GM18507 (cell line): ENCODE results near the gene AIRE.
"Not testable (repeated sequence)": the region's sequence is repeated elsewhere in the genome, so short reads cannot be mapped to it uniquely, and the experiment has no call there.

Experiments
- DNase-seq: peaks from one replicate; pipeline ENCODE4 v3.0.0; 2011; ENCODE audit warnings: low read depth; ENCODE audit not compliant: insufficient read length; ENCODE audit errors: extremely low spot score
- FAIRE-seq: peaks from 2 replicates; lab custom pipeline; 2011; peaks lifted over from hg19 to GRCh38; lab: Jason Lieb, UNC

The AIRE gene

GRCh38 chr21:44285138-44285992 lies at the start of gene AIRE:
TSS of gene AIRE (plus strand) at chr21:44285876. CDS start at chr21:44286007, 131 bp downstream.
- FAIRE-seq, result no peak

GRCh38 chr21:44240353-44240752 lies 45.3 kb upstream of the AIRE start:
- DNase-seq, FAIRE-seq: not testable (repeated sequence)

More at GRCh38 chr21:44285138-44285992, at the start of gene AIRE:
- DNase-seq, result no peak

- peak; percentile 64 for FAIRE-seq
- DNase-seq, result not testable (repeated sequence)
Measured at GRCh38 chr21:44240842-44241241, 44.8 kb upstream of the AIRE start, which contains the start of gene ICOSLG. TSS of gene ICOSLG (minus strand) at chr21:44240943. CDS start at chr21:44240817, 126 bp downstream.

- not testable (repeated sequence) for DNase-seq
- FAIRE-seq, result peak; percentile 90
Measured at GRCh38 chr21:44241281-44241680, 44.4 kb upstream of the AIRE start.

- FAIRE-seq, result peak; percentile 100
Measured at GRCh38 chr21:44243980-44244379, 41.7 kb upstream of the AIRE start.

GRCh38 chr21:44247904-44248303 lies 37.8 kb upstream of the AIRE start:
- DNase-seq, result not testable (repeated sequence)
- FAIRE-seq, result peak; percentile 82

More at GRCh38 chr21:44243980-44244379, 41.7 kb upstream of the AIRE start:
- DNase-seq, result not testable (repeated sequence)

- FAIRE-seq, DNase-seq: not testable (repeated sequence)
Measured at GRCh38 chr21:44249204-44250037, 36.3 kb upstream of the AIRE start.

- DNase-seq (no peak), FAIRE-seq (no peak)
Measured at GRCh38 chr21:44253832-44254710, 31.6 kb upstream of the AIRE start.

- no peak for FAIRE-seq
- DNase-seq, result no peak
Measured at GRCh38 chr21:44255511-44255981, 30.1 kb upstream of the AIRE start.

- no peak for FAIRE-seq
- no peak for DNase-seq
Measured at GRCh38 chr21:44258056-44258725, 27.5 kb upstream of the AIRE start.

GRCh38 chr21:44259082-44259705 lies 26.5 kb upstream of the AIRE start:
- no peak for FAIRE-seq
- no peak for DNase-seq

- DNase-seq (no peak), FAIRE-seq (no peak)
Measured at GRCh38 chr21:44260066-44260465, 25.6 kb upstream of the AIRE start.

GRCh38 chr21:44260791-44261631 lies 24.7 kb upstream of the AIRE start:
- no peak for FAIRE-seq
- DNase-seq, result no peak

GRCh38 chr21:44261675-44262295 lies 23.9 kb upstream of the AIRE start, which contains the start of gene DNMT3L:
TSS of gene DNMT3L (minus strand) at chr21:44261897. CDS start at chr21:44261259, 638 bp downstream.
- FAIRE-seq (no peak), DNase-seq (no peak)

- FAIRE-seq, result no peak
- no peak for DNase-seq
Measured at GRCh38 chr21:44262338-44263056, 23.2 kb upstream of the AIRE start.

GRCh38 chr21:44263221-44263760 lies 22.4 kb upstream of the AIRE start:
- FAIRE-seq (no peak), DNase-seq (no peak)
